Central memory CD8-positive, alpha-beta T cell (primary cell): Measurements from ENCODE around the gene THAP12.
"Not testable (repeated sequence)": the region's sequence is repeated elsewhere in the genome, so short reads cannot be mapped to it uniquely, and the experiment has no call there.

ENCODE experiments used
- ATAC-seq: fragments of 150-1000 bp; cut with Tn5 transposase; replicated peaks from 2 replicates; pipeline ENCODE4 v1.10.0; 2022; ENCODE audit warnings: mild to moderate bottlenecking, moderate FRiP score, moderate number of reproducible peaks; ENCODE audit not compliant: poor library complexity, severe bottlenecking; ENCODE audit errors: extremely low read depth
- DNase-seq, 2 donors: peaks; one replicate each; pipeline ENCODE4 v3.0.0; 2021; ENCODE audit warnings: low spot score in 2 of 2
- H3K27ac Mint-ChIP-seq: one replicate; pipeline ENCODE4 v1.8.0; 2022; ENCODE audit warnings: low read depth, mild to moderate bottlenecking, moderate library complexity, mixed read lengths
- H3K27me3 Mint-ChIP-seq: one replicate; pipeline ENCODE4 v1.8.0; 2022; ENCODE audit warnings: mixed read lengths
- H3K36me3 Mint-ChIP-seq: one replicate; pipeline ENCODE4 v1.8.0; 2022; ENCODE audit warnings: mild to moderate bottlenecking, moderate library complexity, mixed read lengths; ENCODE audit not compliant: insufficient read depth
- H3K4me1 Mint-ChIP-seq: one replicate; pipeline ENCODE4 v1.8.0; 2022; ENCODE audit warnings: mixed read lengths
- H3K4me3 Mint-ChIP-seq: one replicate; pipeline ENCODE4 v1.8.0; 2022; ENCODE audit warnings: mild to moderate bottlenecking, moderate library complexity, mixed read lengths
- H3K9me3 Mint-ChIP-seq: one replicate; pipeline ENCODE4 v1.8.0; 2022; ENCODE audit warnings: mixed read lengths

THAP12 gene

GRCh38 chr11:76320929-76321328 is 60.0 kb downstream of the THAP12 start:
- H3K9me3 Mint-ChIP-seq, result no peaks in the 10 kb centered on the region
- ATAC-seq, result no peak
- H3K4me3 Mint-ChIP-seq, result no peak overlapping the region
- no peaks in the 10 kb centered on the region for H3K36me3 Mint-ChIP-seq
- no peak for DNase-seq
- H3K27me3 Mint-ChIP-seq, result peaks cover 45% of the 10 kb centered on the region
- no peaks in the 10 kb centered on the region for H3K4me1 Mint-ChIP-seq
- H3K27ac Mint-ChIP-seq, result no peak overlapping the region

DNA sequence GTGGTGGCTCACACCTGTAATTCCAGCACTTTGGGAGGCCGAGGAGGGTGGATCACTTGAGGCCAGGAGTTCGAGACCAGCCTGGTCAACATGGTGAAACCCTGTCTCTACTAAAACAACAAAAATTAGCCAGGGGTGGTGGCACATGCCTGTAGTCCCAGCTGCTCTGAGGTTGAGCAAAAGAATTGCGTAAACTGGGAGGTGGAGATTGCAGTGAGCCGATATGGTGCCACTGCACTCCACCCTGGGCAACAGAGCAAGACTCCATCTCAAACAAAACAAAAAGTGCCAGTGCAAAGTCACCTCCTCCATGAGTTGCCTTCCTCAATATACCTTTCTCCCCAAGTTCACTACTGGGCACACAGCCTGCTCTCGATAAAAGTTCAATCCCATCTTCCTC is 61.1 kb downstream of the THAP12 start:
- H3K27me3 Mint-ChIP-seq, result peaks cover 45% of the 10 kb centered on the region

DNA sequence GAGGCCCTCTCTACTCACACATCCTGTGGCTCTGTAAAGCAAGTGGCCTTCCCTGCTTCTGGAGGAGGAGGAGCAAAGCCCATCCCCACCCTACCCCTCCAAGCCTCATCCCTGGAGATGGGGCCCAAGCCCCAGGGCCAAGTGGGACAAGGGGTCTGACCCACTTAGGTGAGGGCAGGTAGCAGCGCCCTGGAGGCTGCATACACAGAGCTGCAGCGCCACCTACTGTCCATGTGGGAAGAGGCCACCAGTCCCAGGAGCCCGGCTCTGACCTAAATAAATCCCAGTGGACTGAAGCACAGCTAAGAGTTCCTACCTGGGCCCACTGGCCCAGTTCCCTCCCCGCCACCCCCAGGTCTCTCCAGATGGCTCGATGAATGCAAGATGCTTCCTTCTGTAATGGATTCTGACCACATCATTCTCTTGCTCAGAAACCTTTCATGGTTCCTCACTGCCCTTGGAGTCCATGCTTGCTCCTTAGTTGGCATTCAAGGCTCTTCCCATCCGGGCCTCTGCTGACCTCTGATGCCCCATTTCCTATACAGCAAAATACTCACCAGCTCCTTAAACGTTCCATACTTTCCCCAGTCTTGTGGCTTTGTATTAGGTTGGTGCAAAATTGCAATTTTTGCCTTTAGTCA is 62.1 kb downstream of the THAP12 start:
- H3K4me3 Mint-ChIP-seq, result no peak overlapping the region
- H3K27me3 Mint-ChIP-seq, result peaks cover 43% of the 10 kb centered on the region
- peak; percentile 64 to 81 for DNase-seq
- no peak overlapping the region for H3K27ac Mint-ChIP-seq
- no peaks in the 10 kb centered on the region for H3K9me3 Mint-ChIP-seq
- H3K4me1 Mint-ChIP-seq, result no peaks in the 10 kb centered on the region
- peak; percentile 86 for ATAC-seq
- no peaks in the 10 kb centered on the region for H3K36me3 Mint-ChIP-seq

More for the DNA sequence above, 61.1 kb downstream of the THAP12 start:
- not testable (repeated sequence) for DNase-seq, H3K9me3 Mint-ChIP-seq, H3K4me3 Mint-ChIP-seq, H3K4me1 Mint-ChIP-seq, ATAC-seq, H3K36me3 Mint-ChIP-seq
- H3K27ac Mint-ChIP-seq, result peak overlapping the region; percentile 33

- ATAC-seq, result no peak
These were observed 63.6 kb downstream of the THAP12 start for GRCh38 chr11:76317296-76317695.

DNA sequence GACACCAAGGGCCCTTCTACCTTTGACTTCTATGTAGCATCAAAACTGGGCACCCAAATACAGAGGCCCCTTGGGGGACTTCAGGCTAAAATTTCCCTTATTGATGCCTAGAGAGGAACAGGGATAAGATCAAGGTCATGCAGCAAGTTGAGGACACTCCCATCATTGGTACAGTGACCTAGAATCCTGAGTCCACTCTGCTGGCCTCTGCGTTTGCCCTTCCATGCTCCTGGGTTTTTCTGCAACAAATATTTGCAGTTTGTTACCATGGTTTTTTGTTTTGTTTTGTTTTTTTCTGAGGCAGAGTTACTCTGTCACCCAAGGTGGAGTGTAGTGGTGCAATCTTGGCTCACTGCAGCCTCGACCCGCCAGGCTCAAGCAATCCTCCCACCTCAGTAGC is 64.2 kb downstream of the THAP12 start:
- DNase-seq (no peak), ATAC-seq (no peak)
- H3K27me3 Mint-ChIP-seq, result peaks cover 27% of the 10 kb centered on the region
- no peaks in the 10 kb centered on the region for H3K9me3 Mint-ChIP-seq
- H3K36me3 Mint-ChIP-seq, result no peaks in the 10 kb centered on the region
- H3K4me3 Mint-ChIP-seq, result no peak overlapping the region
- no peak overlapping the region for H3K27ac Mint-ChIP-seq
- H3K4me1 Mint-ChIP-seq, result no peaks in the 10 kb centered on the region

More at GRCh38 chr11:76317296-76317695, 63.6 kb downstream of the THAP12 start:
- Mint-ChIP-seq H3K27me3 (peaks cover 30% of the 10 kb centered on the region), H3K4me3 (no peak overlapping the region), H3K36me3 (no peaks in the 10 kb centered on the region), H3K4me1 (no peaks in the 10 kb centered on the region), H3K27ac (no peak overlapping the region), H3K9me3 (no peaks in the 10 kb centered on the region)
- DNase-seq, result no peak

- DNase-seq, result no peak
- Mint-ChIP-seq H3K36me3 (no peaks in the 10 kb centered on the region), H3K27me3 (peaks cover 13% of the 10 kb centered on the region), H3K9me3 (no peaks in the 10 kb centered on the region), H3K4me1 (no peaks in the 10 kb centered on the region), H3K4me3 (no peak overlapping the region), H3K27ac (no peak overlapping the region)
- ATAC-seq, result no peak
These were observed 65.6 kb downstream of the THAP12 start for GRCh38 chr11:76315182-76315853.

- Mint-ChIP-seq H3K27ac (no peak overlapping the region), H3K9me3 (no peaks in the 10 kb centered on the region), H3K4me3 (no peak overlapping the region), H3K36me3 (no peaks in the 10 kb centered on the region), H3K27me3 (peaks cover 7% of the 10 kb centered on the region), H3K4me1 (no peaks in the 10 kb centered on the region)
- DNase-seq, result no peak
- no peak for ATAC-seq
These were observed 66.2 kb downstream of the THAP12 start for GRCh38 chr11:76314741-76315090.

DNA sequence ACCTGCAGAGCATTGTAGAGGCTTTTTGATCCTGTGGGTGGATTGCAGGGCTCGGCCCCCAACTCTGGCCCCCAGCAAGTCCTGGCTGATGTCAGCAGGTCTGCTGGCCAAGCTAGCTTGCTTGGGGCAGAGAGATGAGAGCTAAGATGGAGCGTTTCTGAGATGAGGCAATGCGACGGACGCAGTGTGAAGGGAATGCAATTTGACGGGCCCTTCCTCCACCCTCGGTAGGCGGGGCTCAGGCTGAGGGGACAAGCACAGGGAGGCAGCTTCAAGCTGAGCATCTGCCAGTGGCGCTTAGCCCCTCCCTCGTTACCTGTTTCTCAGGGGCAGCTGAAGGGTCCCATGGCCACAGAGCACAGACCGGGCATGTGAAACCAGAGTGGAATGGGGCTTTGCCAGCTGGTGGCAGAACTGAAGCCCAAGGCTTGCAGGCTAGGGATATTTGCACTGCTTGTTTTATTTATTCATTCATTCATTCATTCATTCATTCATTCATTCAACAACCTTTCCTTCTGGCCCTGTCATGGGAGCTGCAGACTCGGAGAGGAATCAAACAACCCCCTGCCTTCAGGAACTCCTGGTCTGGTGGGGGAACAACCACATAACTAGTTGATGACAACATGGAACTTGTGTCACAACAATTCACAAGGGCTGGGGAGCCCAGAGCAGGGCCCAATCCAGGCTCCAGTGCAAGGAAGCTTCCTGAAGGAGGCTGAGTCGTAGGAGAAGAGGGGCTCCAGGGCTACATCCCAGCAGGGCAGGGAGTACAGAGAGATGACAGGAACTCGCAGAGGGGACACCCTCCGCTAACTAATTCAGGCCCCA is 66.8 kb downstream of the THAP12 start:
- H3K27ac Mint-ChIP-seq, result no peak overlapping the region
- H3K9me3 Mint-ChIP-seq, result no peaks in the 10 kb centered on the region
- H3K36me3 Mint-ChIP-seq, result no peaks in the 10 kb centered on the region
- DNase-seq (no peak), ATAC-seq (no peak)
- no peak overlapping the region for H3K4me3 Mint-ChIP-seq
- H3K27me3 Mint-ChIP-seq, result peaks cover 1% of the 10 kb centered on the region
- H3K4me1 Mint-ChIP-seq, result no peaks in the 10 kb centered on the region

DNA sequence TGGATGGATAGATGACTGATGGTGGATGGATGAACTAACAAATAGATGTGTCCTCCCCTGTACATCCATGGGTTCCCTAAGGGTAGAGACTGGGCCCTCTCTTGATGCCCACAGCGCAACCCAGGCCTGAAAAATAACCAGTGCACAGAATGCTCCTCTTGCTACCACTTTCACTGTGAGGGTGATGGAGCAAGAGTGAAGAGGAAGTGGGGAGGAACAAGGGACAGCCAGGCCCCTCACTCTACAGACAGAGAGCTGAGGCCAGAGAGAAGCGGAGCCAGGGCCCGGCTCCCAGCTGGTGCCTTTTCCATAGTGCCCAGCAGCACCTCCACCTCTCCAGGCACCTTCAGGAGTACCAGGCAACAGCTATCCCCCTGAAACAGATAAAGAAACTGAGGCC is 67.7 kb downstream of the THAP12 start:
- H3K9me3 Mint-ChIP-seq, result no peaks in the 10 kb centered on the region
- no peak for ATAC-seq
- H3K4me1 Mint-ChIP-seq, result no peaks in the 10 kb centered on the region
- no peaks in the 10 kb centered on the region for H3K27me3 Mint-ChIP-seq
- no peak for DNase-seq
- H3K27ac Mint-ChIP-seq, result no peak overlapping the region
- no peaks in the 10 kb centered on the region for H3K36me3 Mint-ChIP-seq
- H3K4me3 Mint-ChIP-seq, result no peak overlapping the region

DNA sequence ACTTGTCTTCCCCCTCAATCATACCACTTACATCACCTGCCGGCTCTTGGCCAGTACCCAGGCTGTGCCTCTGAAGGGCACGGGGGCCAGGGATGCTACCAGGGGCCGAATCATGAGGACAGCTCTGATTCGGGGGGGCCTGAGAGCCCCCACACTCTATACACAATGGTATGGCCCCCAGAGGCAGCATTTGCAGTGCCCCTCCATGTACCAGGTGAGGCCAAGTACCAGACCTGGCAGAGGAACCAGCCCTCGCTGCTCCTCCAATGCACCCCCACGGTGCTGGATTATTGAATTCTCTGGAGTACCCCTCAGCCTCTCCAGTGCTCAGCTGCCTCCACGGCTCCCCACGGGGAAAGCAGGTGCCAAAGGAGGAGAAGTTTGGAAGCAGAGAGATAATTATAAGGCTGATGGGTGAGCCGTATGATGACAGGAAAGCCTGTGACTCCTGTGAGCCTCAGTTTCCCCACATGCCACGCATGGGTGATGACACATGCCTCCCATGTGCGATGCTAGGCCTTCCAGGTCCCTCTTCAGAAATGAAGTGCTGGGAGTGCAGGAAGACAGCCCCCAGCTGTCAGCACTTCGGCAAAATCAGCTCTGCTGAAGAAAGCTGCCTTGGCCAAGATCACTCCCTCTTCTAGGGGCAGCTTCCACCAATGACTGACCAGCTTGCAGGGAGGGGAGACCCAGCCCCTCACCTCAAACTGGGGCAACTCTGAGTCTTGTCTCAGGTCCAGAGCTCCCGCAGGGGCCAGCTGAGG is 69.9 kb downstream of the THAP12 start:
- ATAC-seq, result no peak
- no peak for DNase-seq
- H3K4me1 Mint-ChIP-seq, result no peaks in the 10 kb centered on the region
- no peaks in the 10 kb centered on the region for H3K9me3 Mint-ChIP-seq
- H3K4me3 Mint-ChIP-seq, result no peak overlapping the region
- no peaks in the 10 kb centered on the region for H3K27me3 Mint-ChIP-seq
- peak overlapping the region; percentile 11 for H3K27ac Mint-ChIP-seq
- H3K36me3 Mint-ChIP-seq, result no peaks in the 10 kb centered on the region

DNA sequence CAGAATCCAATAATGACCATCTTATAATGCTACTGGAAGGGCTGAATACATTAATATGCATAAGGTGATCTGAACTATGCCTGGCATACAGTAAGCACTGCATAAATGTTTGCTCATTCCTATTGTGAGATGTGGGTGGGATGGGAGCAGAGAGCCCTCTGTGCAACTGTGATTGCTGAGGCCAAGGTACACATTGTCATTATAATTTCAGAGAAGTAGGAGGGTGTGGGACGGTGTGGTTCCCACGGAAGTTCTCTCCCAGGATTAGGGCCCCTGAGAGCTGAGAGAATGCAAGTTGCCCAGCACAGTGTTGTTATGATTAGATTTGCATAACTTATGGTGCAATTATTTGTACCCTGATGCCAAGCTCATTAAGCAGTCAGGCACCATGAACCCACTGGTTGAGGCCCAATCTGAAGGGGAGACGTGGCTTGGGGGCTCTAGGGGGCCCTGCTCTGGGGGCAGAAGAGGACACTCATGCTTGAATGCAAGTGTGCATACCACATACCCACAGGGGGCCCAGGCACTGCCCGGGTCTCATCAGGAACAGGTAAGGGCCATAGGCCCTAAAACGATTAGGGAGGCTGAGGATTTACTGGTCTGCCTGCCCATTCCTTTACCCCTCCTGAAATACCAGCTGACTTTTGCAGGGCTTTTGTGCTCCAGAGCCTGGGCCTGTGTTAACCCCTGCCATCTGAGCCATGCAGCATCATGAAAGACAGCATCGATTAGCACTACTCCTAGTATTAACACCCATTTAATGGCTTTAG is 72.8 kb downstream of the THAP12 start:
- Mint-ChIP-seq H3K4me1 (no peaks in the 10 kb centered on the region), H3K4me3 (no peak overlapping the region), H3K9me3 (no peaks in the 10 kb centered on the region), H3K36me3 (no peaks in the 10 kb centered on the region), H3K27me3 (no peaks in the 10 kb centered on the region), H3K27ac (no peak overlapping the region)
- no peak for ATAC-seq
- no peak for DNase-seq

DNA sequence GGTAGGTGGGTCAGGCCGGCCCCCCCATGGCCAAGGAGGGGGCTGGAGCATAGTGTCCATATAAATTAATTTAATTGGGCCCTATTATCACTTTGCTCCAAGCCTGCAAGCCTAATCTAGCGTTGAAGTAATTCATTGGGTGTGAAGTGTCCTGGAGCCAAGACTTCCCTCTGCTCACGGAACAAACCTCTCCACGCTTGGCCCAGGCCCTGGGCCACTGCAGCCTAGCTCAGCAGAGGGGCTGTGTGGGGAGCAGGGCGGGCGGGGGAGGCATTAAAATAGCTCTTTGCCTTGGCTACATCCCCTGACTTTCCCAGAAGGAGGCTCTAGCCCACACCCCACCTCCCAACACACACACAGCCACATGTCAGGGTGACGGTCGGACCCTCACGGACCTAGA is 73.5 kb downstream of the THAP12 start:
- ATAC-seq (no peak), DNase-seq (no peak)
- no peaks in the 10 kb centered on the region for H3K36me3 Mint-ChIP-seq
- H3K4me3 Mint-ChIP-seq, result no peak overlapping the region
- no peaks in the 10 kb centered on the region for H3K4me1 Mint-ChIP-seq
- H3K27me3 Mint-ChIP-seq, result no peaks in the 10 kb centered on the region
- no peaks in the 10 kb centered on the region for H3K9me3 Mint-ChIP-seq
- no peak overlapping the region for H3K27ac Mint-ChIP-seq
